GM18861 (cell line): ENCODE results near the gene ZBTB44.
A peak's percentile ranks its signal among the peaks of the same experiment; 100 is the strongest.
"Not testable (repeated sequence)": the region's sequence is repeated elsewhere in the genome, so short reads cannot be mapped to it uniquely, and the experiment has no call there.

Experiments used
- ATAC-seq: cut with Tn5 transposase; IDR thresholded peaks from one replicate; pipeline ENCODE4 v1.9.1; 2021; ENCODE audit not compliant: unreplicated experiment

Gene ZBTB44

DNA sequence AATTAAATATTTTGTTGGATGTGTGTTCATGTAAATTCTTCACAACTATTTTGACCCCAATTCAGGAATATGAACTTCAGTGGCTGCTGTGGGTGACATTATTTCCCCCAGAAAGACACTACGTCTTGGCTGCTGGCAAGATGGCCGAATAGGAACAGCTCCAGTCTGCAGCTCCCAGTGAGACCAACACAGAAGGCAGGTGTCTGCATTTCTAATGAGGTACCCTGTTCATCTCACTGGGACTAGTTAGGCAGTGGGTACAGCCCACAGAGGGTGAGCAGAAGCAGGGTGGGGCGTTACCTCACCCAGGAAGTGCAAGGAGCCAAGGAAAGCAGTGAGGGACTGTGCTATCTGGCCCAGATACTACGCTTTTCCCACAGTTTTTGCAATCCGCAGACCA is 65.3 kb downstream of the ZBTB44 start:
- no peak for ATAC-seq

GRCh38 chr11:130247319-130247718 is 67.4 kb downstream of the ZBTB44 start:
- no peak for ATAC-seq

DNA sequence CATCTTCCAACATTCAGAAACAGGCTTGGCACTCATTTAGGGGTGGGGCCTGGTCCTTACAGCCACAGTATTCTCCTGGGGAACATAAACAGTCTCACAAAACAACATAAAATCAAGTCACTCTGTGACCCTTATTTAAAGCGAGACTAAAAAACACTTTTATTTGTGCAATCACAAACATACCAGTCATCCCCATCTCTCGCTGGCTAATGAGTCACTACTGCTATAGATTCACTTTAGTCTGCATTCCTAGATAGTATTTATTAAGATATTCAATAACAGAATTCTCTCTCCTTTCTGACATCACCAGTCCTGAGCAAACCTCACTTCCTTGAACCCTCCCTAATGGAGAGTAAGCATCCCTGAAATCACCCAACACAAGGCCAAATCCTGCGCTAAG is 68.0 kb downstream of the ZBTB44 start:
- ATAC-seq = no peak

- no peak for ATAC-seq
These were observed 68.4 kb downstream of the ZBTB44 start for GRCh38 chr11:130246270-130246669.

DNA sequence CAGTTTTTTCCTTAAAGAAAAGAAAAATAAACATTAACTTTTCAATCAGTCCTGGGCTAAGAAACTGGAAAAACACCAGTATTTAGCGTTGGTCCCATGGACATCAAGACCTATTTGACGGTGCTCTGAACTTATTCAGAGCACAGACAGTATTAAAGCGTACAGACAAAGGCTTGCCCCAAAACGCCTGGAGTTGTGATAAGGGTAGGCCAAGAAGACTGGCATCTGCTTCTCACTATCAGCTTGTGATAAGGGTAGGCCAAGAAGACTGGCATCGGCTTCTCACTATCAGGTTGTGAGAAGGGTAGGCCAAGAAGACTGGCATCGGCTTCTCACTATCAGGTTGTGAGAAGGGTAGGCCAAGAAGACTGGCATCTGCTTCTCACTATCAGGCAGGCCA is 69.3 kb downstream of the ZBTB44 start:
- not testable (repeated sequence) for ATAC-seq

- ATAC-seq = no peak
These were observed 69.9 kb downstream of the ZBTB44 start for GRCh38 chr11:130244848-130245247.

DNA sequence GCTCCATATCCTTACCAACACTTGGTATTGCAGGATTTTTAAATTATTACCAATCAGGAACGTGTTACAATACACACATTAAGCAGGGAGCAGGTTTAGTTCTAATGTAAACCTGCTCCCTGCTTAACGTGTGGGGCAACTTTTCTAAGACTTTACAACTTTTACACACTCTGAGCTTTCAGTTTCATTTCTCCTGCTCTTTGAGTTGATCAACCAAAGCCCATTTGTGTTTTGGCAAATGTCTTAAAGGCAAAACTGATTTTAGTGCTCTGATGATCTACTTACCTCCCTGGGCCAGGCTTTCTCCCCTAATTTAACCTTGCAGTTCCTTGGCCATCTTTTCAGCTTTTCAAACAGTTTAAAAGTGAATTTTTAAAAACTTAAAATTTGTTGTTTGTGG is 70.9 kb downstream of the ZBTB44 start:
- ATAC-seq = peak; percentile 71

DNA sequence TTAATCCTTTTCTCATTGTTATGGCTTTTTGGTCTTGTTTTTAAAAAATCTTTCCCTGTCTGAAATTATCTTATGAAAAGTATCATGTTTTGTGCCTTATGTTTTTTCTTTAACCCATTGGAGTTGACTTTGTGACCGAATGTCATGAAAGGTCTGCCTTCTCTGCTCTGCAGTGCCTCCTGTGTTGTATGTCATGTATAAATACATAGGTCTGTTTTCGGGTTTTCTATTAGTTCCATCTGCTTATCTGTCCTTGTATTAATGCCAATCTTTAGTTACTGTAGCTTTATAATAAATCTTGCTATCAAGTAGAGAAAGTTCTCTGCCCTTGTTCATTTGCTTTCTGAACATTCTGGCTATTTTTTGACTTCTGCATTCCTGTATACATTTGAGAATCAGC is 73.0 kb downstream of the ZBTB44 start:
- ATAC-seq = no peak

DNA sequence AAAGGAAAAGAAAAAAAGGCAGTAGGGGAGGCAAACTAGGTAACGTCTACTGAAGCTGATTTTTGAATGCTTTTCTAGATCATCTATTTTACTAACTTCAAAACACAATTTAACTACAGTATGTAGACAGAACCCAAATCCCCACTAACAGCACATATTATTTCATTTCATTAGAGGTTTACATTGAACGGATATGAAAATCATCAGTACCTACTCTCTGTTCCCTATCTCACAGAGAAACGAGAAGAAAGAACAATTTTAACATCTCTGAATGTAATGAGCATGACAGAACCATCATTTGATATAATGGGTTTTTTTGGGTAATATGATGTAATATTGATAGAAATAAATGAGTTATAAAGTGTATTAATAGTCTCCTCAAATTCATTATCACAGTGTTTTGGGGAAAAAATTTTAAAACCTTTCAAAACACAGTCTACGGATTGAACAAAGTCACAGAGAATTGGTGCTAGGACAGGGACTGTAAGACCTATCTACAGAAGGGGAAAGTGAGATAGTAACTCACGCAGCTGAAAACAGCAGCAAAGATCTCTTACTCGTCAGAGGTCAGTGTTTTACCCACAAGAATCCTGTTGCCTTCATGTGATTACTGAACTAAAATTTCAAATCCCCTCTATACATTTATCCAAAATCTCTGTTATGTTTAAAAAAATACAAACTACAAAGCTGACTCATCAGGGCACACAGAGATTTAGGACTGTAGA is 77.3 kb downstream of the ZBTB44 start:
- ATAC-seq = no peak

GRCh38 chr11:130234315-130234714 is 80.4 kb downstream of the ZBTB44 start:
- no peak for ATAC-seq

DNA sequence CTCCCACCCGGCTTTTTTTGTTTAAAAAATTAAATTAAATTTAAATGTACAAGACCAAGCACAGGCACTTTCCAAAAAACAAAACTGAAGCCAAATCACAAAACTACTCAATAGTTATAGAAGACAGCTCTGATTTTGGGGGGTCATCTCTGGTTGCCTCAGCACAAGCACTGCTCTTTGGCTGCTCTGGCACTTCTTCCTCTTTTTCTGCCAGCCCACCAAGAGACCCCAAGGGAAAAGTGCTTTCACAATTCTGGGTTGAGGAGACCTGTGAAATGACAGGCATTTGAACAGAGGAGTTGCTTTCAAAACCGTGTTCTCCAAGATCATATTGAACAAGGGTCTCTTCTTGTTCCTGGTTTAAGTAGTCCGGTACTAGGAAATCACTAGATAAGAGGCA is 80.8 kb downstream of the ZBTB44 start:
- not testable (repeated sequence) for ATAC-seq

DNA sequence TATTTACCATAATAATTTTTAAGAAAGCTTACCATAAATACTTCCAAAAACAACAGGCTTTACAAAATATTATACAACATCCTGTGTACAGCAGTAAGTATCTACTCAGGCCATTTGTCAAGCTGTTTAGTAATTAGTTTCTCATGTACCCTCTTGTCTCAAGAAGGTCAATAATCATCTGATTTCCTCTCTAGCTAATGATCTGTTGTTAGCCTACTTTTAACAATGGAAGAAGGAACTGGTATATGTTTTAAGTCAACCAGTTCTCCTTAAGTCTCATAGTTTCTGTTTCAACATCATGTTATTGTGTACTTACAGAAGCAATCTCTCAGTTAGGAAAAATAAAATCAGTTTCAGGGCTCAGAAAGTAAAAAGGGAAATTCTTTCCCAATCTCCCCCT is 81.2 kb downstream of the ZBTB44 start:
- not testable (repeated sequence) for ATAC-seq

DNA sequence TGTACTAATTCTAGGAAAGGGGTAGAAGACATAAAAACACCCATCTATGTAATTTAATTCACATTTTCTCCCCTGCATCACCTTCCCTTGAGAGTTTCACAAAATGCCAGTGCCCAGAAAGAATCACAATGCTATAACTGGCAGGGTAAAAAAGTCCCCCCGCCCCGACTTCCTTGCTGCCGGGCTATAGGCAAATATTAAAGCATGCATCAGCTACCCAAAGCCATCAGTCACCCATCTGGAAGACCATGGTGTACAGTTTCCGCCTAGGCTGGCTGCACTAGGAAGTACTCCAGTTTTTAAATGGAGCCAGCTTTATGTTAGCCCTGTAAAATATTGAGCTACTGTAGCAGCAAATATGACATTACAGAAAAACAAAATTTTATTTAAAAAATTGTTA is 87.3 kb downstream of the ZBTB44 start:
- no peak for ATAC-seq

DNA sequence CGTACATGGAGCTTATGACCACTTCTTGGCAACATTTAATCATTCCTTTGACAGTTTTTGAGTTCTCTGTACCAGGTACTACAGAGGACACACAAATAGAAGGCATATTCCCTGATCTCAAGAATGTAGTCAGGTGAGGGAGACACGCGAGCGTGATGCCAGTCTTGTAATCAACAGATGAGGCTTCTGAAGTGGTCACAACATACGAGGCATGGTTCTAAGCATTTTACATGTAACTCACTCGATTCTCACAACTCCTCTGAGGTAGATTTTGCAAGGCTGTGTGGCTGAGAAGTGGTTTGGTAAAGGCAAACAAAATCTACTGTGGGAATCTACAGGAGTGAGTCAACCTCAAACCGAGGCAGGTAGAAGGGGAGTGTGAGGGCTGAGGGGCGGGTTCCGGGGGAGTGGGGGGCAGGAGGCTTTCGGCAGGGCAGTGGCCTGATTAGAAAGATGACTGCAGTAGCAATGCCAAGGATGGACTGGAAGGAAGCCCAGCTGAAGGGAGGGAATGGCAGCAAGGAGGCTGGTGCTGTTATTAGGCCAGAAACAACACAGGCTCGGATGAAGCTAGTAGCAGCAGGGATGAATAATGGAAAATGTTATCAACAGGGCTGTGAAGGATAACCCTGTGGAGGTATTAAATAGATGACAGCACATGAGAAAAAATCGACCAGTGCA is 91.3 kb downstream of the ZBTB44 start:
- ATAC-seq = no peak

- no peak for ATAC-seq
These were observed 94.2 kb downstream of the ZBTB44 start for GRCh38 chr11:130220311-130221035.

GRCh38 chr11:130219148-130219547 is 95.6 kb downstream of the ZBTB44 start:
- ATAC-seq = no peak

DNA sequence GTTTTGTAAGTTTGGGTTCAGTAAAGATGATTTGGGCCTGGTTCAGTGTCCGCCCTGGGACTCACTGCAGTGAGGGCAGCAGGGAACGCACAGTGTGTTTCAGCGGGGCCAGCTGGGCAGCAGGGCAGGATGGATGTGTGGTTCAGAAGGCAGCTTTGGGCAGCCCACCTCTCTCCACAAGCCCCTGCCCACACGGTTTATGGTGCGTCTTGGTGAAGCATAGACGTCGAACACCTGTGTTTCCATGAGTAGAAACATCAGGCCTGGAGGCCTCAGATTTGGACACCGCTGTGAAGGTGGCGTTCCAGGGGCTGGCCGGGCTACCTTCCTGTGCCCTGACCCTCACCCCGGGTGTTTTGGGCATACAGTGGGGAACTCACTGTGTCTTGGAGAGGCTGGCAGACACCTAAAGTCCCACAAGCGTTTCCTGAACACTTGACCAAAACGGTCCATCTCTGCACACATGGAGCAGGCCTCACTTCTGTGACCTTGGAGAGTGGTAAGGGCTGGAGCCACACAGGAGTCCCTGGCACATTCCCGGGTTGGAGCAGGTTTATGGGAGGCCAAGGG is 96.1 kb downstream of the ZBTB44 start:
- no peak for ATAC-seq

DNA sequence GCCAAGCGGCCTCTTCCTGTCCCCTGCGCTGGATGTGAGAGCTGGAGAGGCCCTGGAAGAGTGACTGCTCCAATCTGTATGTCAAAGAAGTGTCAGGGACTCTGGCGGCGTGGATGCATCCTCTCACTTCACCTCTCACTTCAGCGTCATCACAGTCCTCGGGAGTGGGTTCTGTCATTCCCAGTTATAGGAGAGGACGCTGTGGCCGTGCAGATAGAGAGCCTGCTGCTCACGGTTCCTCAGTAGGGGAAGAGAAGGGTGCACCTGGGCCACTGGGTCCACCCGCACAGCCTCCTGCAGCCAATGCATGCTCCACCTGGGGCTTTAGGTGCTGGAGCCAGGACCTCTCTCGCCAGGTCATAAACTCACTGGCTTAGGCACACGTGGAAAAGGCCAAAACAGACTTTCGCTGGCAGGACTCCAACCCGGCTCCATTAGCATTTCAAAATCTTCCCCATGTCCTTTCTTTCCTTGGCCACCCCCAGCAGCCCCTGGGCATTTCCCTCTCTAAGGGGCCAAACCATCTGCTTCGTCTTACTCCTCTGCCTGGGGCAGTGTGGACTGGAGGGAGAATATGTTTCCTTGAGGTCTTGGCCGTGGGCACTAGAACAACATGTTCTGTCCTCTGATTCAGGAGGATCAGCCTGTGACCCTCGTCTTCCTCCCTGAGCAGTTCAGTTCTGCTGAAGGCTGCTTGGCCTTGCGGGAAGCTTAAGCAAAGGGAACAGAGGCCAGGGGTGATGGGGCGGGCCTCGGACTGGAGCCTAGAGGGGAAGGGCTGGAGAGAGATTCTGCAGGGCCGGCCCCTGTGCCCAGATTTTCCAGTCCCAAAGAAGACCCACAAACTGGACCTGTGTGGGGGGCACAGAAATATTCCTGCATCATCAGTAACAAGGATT is 97.3 kb downstream of the ZBTB44 start:
- no peak for ATAC-seq

- no peak for ATAC-seq
These were observed 98.1 kb downstream of the ZBTB44 start for GRCh38 chr11:130216591-130217132.

DNA sequence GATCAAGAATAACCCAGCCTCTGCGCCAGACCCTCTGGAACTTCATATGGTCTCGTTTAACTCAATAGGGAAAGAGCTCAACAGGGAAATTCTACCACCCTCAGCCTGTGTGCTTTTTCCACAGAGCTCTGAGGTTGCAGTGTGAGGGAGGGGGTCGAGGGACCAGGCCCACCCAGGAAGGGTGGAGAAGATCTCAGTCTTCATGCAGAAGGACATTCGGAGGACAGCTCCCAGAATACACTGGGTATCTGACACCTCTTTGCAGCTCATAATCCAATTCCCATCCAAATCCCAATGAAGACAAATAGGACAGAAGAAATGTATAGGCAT is 98.5 kb downstream of the ZBTB44 start:
- no peak for ATAC-seq
